KMS-11 (cell line): Measurements from ENCODE around the gene LSS.

Experiments used
- H2AFZ ChIP-seq: fragments of 200-600 bp; sonication (generic); 2 replicates; pipeline ENCODE4 v1.6.1; 2016; ENCODE audit warnings: antibody characterized with exemption, mixed run types, low read depth
- H3K27ac ChIP-seq: fragments of 200-600 bp; sonication (generic); 2 replicates; pipeline ENCODE4 v1.6.1; 2016; ENCODE audit warnings: mild to moderate bottlenecking, mixed run types
- H3K27me3 ChIP-seq: fragments of 200-600 bp; sonication (generic); 2 replicates; pipeline ENCODE4 v1.6.1; 2017; ENCODE audit warnings: mild to moderate bottlenecking, low read depth, mixed run types, moderate library complexity; ENCODE audit not compliant: insufficient read depth
- H3K36me3 ChIP-seq: fragments of 200-600 bp; sonication (generic); 2 replicates; pipeline ENCODE4 v1.6.1; 2017; ENCODE audit warnings: mild to moderate bottlenecking, mixed run types; ENCODE audit not compliant: insufficient read depth
- H3K4me1 ChIP-seq: fragments of 200-600 bp; sonication (generic); 2 replicates; pipeline ENCODE4 v1.6.1; 2016; ENCODE audit warnings: mild to moderate bottlenecking, low read depth, mixed run types; ENCODE audit not compliant: poor library complexity, severe bottlenecking
- H3K4me2 ChIP-seq: fragments of 200-600 bp; sonication (generic); 2 replicates; pipeline ENCODE4 v1.7.0; 2016; ENCODE audit warnings: mild to moderate bottlenecking, mixed run types
- H3K4me3 ChIP-seq: fragments of 200-600 bp; sonication (generic); IDR thresholded peaks from 2 replicates; pipeline ENCODE4 v1.6.1; 2017; ENCODE audit warnings: low read depth, low read length, mixed read lengths; ENCODE audit not compliant: insufficient read depth
- H3K79me2 ChIP-seq: fragments of 200-600 bp; sonication (generic); 2 replicates; pipeline ENCODE4 v1.6.1; 2016; ENCODE audit warnings: low read depth, mixed run types; ENCODE audit not compliant: insufficient read depth
- H3K9ac ChIP-seq: fragments of 200-600 bp; sonication (generic); 2 replicates; pipeline ENCODE4 v1.6.1; 2016; ENCODE audit warnings: mild to moderate bottlenecking, mixed run types
- H4K20me1 ChIP-seq: fragments of 200-600 bp; sonication (generic); 2 replicates; pipeline ENCODE4 v1.6.1; 2016; ENCODE audit warnings: mild to moderate bottlenecking, mixed run types; ENCODE audit not compliant: insufficient read depth
- CTCF ChIP-seq: fragments of 200-600 bp; sonication (generic); conservative IDR thresholded peaks from 2 replicates; pipeline ENCODE4 v1.6.1; 2017; ENCODE audit warnings: low read depth, mild to moderate bottlenecking, antibody characterized with exemption, low read length, moderate library complexity, mixed read lengths

Gene LSS

GRCh38 chr21:46239817-46240325 lies 11.3 kb upstream of the LSS start:
- no peak overlapping the region for H3K9ac ChIP-seq
- H3K4me1 ChIP-seq, result no peaks in the 10 kb centered on the region
- no peak overlapping the region for H2AFZ ChIP-seq
- no peaks in the 10 kb centered on the region; the same call in 1 of the 2 replicates for H3K36me3 ChIP-seq
- TF ChIP-seq CTCF, result no peak
- no peaks in the 10 kb centered on the region; the same call in 1 of the 2 replicates for H4K20me1 ChIP-seq
- H3K4me2 ChIP-seq, result no peak overlapping the region
- no peaks in the 10 kb centered on the region for H3K27me3 ChIP-seq
- H3K79me2 ChIP-seq, result no peaks in the 10 kb centered on the region; the same call in 1 of the 2 replicates
- H3K27ac ChIP-seq, result no peak overlapping the region
- H3K4me3 ChIP-seq, result no peak overlapping the region

- Histone ChIP-seq H3K27ac (no peak overlapping the region), H3K27me3 (no peaks in the 10 kb centered on the region), H3K4me1 (no peaks in the 10 kb centered on the region), H2AFZ (no peak overlapping the region), H3K36me3 (no peaks in the 10 kb centered on the region; the same call in 1 of the 2 replicates), H3K79me2 (no peaks in the 10 kb centered on the region), H4K20me1 (no peaks in the 10 kb centered on the region; the same call in 1 of the 2 replicates), H3K4me2 (no peak overlapping the region), H3K4me3 (no peak overlapping the region), H3K9ac (no peak overlapping the region)
- no peak for TF ChIP-seq CTCF
Observed at GRCh38 chr21:46237474-46237873, 8.9 kb upstream of the LSS start.

- H3K4me1 ChIP-seq, result peaks cover 22% of the 10 kb centered on the region
- no peak overlapping the region for H3K4me3 ChIP-seq
- H3K36me3 ChIP-seq, result no peaks in the 10 kb centered on the region; the same call in 1 of the 2 replicates
- H3K9ac ChIP-seq, result no peak overlapping the region
- peaks cover 26% of the 10 kb centered on the region for H3K79me2 ChIP-seq
- H3K27ac ChIP-seq, result no peak overlapping the region; the same call in 1 of the 2 replicates
- no peak for TF ChIP-seq CTCF
- no peaks in the 10 kb centered on the region; the same call in 1 of the 2 replicates for H4K20me1 ChIP-seq
- no peaks in the 10 kb centered on the region for H3K27me3 ChIP-seq
- H3K4me2 ChIP-seq, result no peak overlapping the region
- no peak overlapping the region for H2AFZ ChIP-seq
Observed at GRCh38 chr21:46234436-46234950, 5.9 kb upstream of the LSS start.

GRCh38 chr21:46229923-46230260 lies 1.3 kb upstream of the LSS start:
- peak overlapping the region; percentile 67 for H3K4me2 ChIP-seq
- peaks cover 15% of the 10 kb centered on the region; the same call in 1 of the 2 replicates for H4K20me1 ChIP-seq

More at GRCh38 chr21:46229923-46230260, 1.3 kb upstream of the LSS start:
- no peaks in the 10 kb centered on the region for H3K27me3 ChIP-seq
- H3K36me3 ChIP-seq, result no peaks in the 10 kb centered on the region; the same call in 1 of the 2 replicates
- peaks cover 41% of the 10 kb centered on the region for H3K4me1 ChIP-seq
- H2AFZ ChIP-seq, result no peak overlapping the region; the same call in 1 of the 2 replicates
- TF ChIP-seq CTCF, result no peak
- no peak overlapping the region for H3K4me3 ChIP-seq
- no peak overlapping the region for H3K27ac ChIP-seq
- peaks cover 63% of the 10 kb centered on the region for H3K79me2 ChIP-seq
- peak overlapping the region; percentile 94; the same call in 1 of the 2 replicates for H3K9ac ChIP-seq
